Activated CD4-positive, alpha-beta T cell treated with anti-CD3 and anti-CD28 coated beads, Interleukin-2, amount 50 U/mL, for 24 hours (primary cell): ENCODE measurements around the gene CFAP54.
"Not testable (repeated sequence)": the region's sequence is repeated elsewhere in the genome, so short reads cannot be mapped to it uniquely, and the experiment has no call there.

Experiments
- DNase-seq, 2 donors: peaks; one replicate each; pipeline ENCODE4 v3.0.0-alpha.2; 2020; ENCODE audit warnings: low read depth in 1 of 2, low spot score in 1 of 2

Gene CFAP54

DNA sequence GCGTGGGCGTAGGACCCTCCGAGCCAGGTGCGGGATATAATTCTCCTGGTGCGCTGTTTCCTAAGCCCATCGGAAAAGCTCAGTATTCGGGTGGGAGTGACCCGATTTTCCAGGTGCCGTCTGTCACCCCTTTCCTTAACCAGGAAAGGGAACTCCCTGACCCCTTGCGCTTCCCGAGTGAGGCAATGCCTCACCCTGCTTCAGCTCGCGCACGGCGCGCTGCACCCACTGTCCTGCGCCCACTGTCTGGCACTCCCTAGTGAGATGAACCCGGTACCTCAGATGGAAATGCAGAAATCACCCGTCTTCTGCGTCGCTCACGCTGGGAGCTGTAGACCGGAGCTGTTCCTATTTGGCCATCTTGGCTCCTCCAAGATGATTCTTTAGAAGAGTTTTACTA, 240.1 kb downstream of the CFAP54 start:
- not testable (repeated sequence) for DNase-seq

GRCh38 chr12:96729886-96730285, 240.5 kb downstream of the CFAP54 start:
- DNase-seq, result no peak

- DNase-seq, result no peak
Observed at GRCh38 chr12:96743606-96744005, 254.2 kb downstream of the CFAP54 start.

DNA sequence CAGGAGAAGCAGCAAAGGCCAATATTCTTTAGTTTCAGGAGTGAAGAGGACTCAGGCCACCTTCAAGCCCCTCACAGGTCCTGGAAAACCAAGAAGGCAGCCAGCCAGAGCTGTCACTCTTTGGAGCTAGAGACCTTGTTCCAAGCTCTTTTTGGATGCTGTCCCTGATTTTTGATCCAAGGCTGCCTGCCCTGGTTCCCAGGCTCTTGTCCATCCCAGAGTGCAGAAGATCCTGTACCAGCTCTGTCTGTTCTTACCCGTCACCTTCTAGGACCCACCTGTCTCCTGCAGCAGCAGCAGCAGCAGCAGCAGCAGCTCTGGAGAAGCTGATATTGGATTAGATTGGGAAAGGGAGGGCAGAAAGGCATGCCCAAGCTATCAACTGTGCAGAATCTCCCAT, 260.6 kb downstream of the CFAP54 start:
- no peak for DNase-seq

GRCh38 chr12:96751626-96752025, 262.2 kb downstream of the CFAP54 start:
- DNase-seq, result no peak

DNA sequence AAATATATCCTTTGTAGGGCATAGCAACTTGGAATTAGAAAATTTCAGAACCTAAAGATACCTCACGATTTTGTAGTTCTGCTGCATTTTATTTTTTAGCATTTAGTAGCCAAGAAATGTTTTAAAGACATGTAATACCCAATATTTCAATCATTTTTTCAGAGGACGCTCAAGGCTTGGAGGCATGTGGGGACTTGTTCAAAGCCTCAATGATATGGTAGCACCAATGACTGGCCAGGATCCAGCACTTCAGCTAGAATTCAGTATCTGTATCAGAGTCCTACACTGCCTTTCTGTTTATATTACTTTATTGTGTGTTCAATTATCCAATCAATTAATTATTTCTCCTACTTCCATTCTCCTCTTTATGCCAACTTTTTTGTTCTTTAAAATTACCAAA, 262.8 kb downstream of the CFAP54 start:
- no peak for DNase-seq

DNA sequence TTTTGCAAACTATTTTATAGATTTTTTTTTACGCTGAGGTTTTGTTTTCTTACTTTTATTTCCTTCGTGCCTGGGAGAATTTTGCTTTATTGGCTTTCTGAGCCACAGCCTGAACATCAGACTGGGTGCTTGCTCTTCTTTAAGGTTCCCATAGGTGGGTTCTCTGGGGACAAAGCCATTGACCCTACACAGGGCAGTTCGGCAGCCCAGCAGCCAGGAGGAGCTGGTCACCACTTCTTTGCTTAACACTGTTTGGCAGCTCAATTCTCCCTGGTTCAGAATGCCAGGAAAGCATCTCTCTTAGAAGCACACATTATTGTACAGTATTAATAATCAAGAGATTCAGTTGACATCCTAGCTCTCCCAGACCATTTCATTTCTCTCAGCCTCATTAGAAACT, 276.9 kb downstream of the CFAP54 start:
- DNase-seq, result no peak

GRCh38 chr12:96769400-96769799, 280.0 kb downstream of the CFAP54 start:
- no peak for DNase-seq

- no peak for DNase-seq
Observed at GRCh38 chr12:96770219-96771102, 281.1 kb downstream of the CFAP54 start.

DNA sequence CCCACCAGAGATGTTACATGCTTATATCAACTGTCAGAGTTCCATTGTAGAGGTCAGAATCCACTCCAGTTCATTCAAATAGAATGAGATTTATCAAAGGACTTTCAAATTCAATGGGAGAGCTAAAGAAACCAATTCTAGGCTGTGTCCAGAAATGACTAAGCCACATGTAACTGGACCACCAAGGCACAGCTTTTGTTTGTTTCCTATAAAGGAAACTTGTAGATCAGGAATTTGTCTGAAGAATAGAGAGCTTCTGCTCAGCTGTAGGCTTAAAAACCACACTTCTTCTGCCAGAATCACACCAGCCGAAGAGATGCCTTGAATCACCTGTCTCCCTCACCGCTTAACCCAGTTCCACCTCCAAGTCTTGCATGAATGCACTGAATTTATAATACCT, 283.7 kb downstream of the CFAP54 start:
- DNase-seq, result no peak

- DNase-seq, result no peak
Observed at GRCh38 chr12:96774496-96775256, 285.3 kb downstream of the CFAP54 start.

DNA sequence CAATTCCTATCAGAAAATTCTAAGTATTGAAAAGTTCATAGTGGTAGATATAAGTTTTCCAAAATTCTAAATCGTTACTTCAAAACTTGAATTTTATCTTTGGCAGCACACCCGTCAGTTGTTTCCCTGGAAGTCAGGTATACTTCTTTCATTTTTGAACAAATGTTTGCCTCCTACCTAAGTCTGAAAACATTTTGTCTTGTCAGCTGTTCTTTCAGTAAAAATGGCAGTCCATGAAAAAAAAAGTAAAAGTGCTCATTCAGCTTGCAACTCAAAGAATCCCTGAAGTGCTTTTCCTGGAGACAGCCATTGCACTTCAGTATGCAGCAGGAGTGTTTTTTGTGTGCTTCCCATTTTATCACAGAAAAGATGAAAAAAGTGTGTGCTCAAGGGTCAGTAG, 287.5 kb downstream of the CFAP54 start:
- no peak for DNase-seq

DNA sequence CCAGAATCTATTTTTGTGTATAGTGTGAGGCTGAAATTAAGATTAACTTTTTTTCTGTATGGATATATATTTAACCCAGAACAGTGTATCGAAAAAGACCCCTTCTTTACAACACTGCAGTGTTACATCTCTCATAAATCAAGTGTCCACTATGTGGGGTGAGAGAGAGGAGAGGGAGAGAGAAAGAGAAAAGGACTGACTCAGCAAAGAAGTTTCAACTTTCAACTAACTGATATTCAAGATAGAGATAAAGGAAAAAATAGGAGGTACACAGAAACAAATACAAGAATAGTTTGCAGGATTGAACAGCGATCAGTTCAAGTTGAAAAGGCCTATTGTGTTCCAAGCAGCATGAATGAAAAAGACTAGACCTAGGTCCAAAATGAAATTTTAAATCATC, 291.0 kb downstream of the CFAP54 start:
- no peak for DNase-seq

DNA sequence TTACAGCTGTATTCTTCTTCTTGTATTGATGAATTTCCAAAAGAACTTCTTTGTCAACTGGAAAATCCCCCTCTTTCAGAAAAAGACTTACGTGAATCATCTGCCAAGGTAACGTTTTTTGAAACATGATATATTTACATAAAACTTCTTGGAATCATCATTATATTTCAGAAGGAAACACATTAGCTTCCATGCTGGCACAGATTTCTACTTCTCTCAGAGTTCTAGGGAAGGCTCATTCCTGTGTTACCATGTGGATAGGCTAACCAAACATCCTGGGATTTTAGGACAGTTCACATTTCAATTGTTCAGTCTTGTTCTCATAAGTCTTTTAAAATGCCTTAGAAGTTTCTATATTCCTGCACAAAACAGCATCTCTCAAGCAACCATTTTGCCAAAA, 297.4 kb downstream of the CFAP54 start:
- DNase-seq, result no peak

- no peak for DNase-seq
Observed at GRCh38 chr12:96803969-96804368, 314.6 kb downstream of the CFAP54 start.

GRCh38 chr12:96806272-96806671, 316.9 kb downstream of the CFAP54 start:
- no peak for DNase-seq

DNA sequence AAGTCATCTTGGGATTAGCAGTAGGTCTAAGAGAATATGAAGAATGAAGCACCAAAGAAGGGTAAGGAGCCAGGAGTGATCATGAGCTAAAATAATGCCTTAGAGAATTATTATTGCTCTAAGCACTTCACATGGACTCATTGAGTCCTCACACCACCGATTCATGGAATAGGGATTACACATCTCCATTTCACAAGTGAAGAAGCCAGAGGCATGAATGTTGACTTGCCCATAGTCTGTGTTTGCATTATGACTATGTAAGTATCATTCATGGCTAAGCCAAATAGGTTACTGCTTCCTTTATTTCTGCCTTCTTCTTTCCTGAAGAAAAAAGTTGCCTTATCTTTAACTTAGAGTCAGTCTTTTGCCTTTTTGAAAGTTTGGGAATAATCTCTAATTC, 318.4 kb downstream of the CFAP54 start:
- no peak for DNase-seq

- no peak for DNase-seq
Observed at GRCh38 chr12:96808587-96808986, 319.2 kb downstream of the CFAP54 start.

DNA sequence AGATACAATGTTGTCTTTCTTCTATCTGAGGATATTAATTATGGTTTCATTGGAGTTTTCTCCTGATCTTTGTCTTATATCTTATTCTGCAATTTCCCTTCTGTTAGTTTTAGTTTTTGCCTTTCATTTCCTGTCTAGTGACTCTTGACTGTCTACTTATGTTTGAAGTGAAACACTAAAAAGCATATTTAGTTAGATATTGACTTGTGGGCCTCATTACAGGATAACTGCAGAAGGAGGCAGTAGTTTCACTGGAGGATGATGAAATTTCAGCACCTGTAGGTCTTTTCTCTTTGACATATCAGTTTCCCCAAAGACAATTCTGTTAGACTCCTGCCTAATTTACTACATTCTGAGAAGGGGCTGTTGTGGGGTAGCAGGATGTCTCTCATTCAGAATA, 320.1 kb downstream of the CFAP54 start:
- DNase-seq, result no peak

DNA sequence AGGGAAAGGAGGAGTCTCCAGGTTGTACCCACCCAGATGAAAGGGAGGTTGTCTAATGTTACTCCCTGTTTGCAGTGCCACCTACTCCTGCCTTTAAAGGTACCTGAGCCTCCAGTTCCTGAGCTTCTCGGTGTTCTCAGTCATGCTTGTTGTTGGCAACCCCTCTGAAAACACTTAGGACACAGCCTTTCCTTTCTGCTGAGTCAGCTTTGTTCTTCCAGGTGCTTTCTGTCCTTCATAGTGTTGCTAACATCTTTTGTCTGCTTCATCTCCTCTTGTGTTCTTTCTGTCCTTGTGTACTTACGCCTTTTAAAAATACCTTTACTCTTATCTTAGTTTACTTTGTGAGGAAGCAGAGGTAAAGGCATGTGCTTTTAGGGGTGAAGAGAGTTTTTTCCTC, 320.7 kb downstream of the CFAP54 start:
- no peak for DNase-seq

DNA sequence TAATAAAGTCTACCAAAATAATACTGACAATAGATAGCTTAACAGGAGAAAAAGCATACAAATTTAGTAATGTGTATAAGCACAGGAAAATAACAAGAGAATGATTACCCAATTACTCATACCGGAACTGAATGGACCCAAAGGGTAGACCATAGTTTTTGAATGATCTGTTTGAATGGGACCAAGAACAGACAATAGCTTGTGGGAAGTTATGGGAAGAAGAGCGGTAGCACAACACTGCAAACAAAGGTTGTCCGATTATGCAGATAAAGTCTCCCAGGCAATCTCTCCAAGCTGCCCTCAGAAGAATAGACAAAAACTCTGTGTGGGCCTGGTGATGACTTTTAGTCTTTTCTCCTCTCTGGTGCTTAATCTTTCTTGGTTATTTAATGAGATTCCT, 321.1 kb downstream of the CFAP54 start:
- DNase-seq, result no peak

DNA sequence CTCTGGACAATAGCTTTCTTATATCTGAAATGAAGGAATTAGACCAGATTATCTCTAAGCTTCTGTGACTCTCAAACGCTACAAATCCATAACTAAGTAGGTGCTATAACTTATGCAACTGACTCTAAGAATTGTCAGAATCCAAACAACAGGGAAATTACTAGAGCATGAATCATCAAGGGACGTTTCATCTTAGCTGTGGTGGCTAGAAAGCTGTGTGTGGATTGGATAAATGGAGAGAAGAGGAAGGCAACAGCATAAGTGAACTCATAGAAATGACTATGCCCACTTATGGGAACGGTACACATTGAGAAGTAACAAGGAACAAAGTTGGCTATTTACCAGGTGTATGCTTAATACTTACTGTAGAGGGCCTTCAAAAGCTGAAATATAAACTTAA, 321.7 kb downstream of the CFAP54 start:
- no peak for DNase-seq
